ENCODE measurements around the gene PALD1. TPM values are rescaled to one million over a fixed set of nuclear protein-coding genes. Genes with fewer than 3 reads are reported as not detected.
"Not testable (repeated sequence)": the region's sequence is repeated elsewhere in the genome, so short reads cannot be mapped to it uniquely, and the experiment has no call there.

Gene PALD1
- total RNA-seq, 1 donor from 2014 or later: 1.8 TPM

DNA sequence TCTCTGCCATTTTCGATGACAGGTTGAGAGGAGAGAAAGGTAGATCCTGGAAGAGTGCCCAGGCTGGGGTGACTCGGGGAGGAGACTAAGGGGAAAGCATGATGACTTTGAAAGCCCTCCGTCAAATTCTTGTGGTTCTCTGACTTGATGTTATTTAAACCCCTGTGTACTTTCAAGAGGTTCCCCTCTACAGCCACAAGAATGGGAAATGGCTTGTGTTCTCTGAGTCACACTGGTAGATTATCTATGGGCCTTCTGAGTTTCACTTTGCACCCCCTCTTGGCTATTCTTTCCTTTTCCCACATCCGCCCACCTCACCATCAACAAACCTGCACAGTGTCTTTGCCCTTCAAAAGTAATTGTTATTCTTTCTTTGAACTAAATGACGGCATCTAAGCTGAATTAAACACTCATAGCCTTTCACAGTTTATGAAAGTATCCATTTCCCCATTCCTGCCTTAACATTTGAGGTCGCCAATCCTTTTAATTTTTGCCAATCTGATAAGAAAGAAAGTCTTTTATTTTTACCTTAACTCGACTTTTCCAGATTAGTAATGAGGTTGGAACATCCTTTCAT is 99.9 kb downstream of the PALD1 start:
- peaks cover 2% of the 10 kb centered on the region for H3K27me3 ChIP-seq (ENCODE audit: insufficient read depth, low read length)
- H3K4me2 ChIP-seq (ENCODE audit: low read length): peak overlapping the region; percentile 70
- H2AFZ ChIP-seq (ENCODE audit: low read depth, low read length): no peak overlapping the region
- DNase-seq (ENCODE audit: low read depth) (peak; percentile 99), FAIRE-seq (no peak)
- H3K79me2 ChIP-seq (ENCODE audit: insufficient read depth, low read length): no peaks in the 10 kb centered on the region
- Mint-ChIP-seq H3K36me3 (ENCODE audit: low read depth, unreplicated experiment) (no peaks in the 10 kb centered on the region), H3K4me3 (ENCODE audit: unreplicated experiment) (no peak overlapping the region), H3K9me3 (ENCODE audit: unreplicated experiment) (no peaks in the 10 kb centered on the region), H3K27ac (ENCODE audit: unreplicated experiment) (peak overlapping the region; percentile 89), H3K27me3 (ENCODE audit: low read depth, unreplicated experiment) (peaks cover 10% of the 10 kb centered on the region), H3K4me1 (ENCODE audit: low read depth, unreplicated experiment) (peaks cover 37% of the 10 kb centered on the region)
- peak overlapping the region; percentile 72 for H3K27ac ChIP-seq (ENCODE audit: low read depth, low read length)
- peaks cover 33% of the 10 kb centered on the region for H3K4me1 ChIP-seq (ENCODE audit: insufficient read depth, low read length)
- H3K4me3 ChIP-seq (ENCODE audit: insufficient read depth, low read depth, low read length): no peak overlapping the region
- H4K20me1 ChIP-seq (ENCODE audit: insufficient read depth, low read length): no peaks in the 10 kb centered on the region
- TF ChIP-seq EZH2 (IDR thresholded peaks at IDR 0.05; ENCODE audit: insufficient read depth, low read length): no peak
- TF ChIP-seq, protein P1, sequence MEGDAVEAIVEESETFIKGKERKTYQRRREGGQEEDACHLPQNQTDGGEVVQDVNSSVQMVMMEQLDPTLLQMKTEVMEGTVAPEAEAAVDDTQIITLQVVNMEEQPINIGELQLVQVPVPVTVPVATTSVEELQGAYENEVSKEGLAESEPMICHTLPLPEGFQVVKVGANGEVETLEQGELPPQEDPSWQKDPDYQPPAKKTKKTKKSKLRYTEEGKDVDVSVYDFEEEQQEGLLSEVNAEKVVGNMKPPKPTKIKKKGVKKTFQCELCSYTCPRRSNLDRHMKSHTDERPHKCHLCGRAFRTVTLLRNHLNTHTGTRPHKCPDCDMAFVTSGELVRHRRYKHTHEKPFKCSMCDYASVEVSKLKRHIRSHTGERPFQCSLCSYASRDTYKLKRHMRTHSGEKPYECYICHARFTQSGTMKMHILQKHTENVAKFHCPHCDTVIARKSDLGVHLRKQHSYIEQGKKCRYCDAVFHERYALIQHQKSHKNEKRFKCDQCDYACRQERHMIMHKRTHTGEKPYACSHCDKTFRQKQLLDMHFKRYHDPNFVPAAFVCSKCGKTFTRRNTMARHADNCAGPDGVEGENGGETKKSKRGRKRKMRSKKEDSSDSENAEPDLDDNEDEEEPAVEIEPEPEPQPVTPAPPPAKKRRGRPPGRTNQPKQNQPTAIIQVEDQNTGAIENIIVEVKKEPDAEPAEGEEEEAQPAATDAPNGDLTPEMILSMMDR (IDR thresholded peaks at IDR 0.05; ENCODE audit: insufficient read depth, low read depth, low read length): no peak
- no peaks in the 10 kb centered on the region for H3K9me3 ChIP-seq (ENCODE audit: insufficient read depth, low read depth, low read length)
- H3K36me3 ChIP-seq (ENCODE audit: insufficient read depth, low read length): no peaks in the 10 kb centered on the region
- peak overlapping the region; percentile 42 for H3K9ac ChIP-seq (ENCODE audit: low read length)

DNA sequence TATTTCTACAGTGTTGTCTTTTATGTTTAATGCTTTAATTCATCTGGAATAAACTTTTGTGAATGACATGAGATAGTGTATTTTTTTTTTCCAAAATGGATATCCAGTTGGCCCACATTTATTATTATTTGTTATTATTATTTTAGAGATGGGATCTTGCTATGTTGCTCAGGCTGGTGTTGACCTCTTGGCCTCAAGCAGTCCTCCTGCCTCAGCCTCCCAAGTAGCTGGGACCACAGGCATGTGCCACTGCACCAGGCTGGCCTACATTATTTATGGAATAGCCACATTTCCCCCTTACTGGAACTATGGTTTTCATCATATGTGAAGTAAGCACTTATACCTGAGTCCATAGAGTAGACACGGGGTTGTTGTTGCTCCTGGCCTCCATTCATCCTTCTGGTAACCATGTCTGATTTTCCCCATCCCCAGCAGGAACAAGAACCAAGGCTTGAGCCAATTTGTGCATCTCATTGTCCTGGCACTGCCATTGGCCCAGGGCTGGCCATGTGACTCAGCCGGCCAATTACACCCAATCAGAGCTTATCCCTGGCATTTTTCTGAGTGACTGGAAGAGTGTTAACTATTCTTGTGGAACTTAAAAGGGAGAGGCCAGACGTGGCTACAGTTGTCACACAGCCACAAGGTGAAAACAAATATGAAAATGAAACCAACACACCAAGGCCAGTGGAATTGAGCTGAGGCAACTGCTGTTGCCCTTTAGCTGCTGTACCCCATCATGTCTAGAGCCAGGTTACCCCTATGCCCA is 100.9 kb downstream of the PALD1 start:
- Histone ChIP-seq H3K79me2 (ENCODE audit: insufficient read depth, low read length) (no peaks in the 10 kb centered on the region), H3K9me3 (ENCODE audit: insufficient read depth, low read depth, low read length) (no peaks in the 10 kb centered on the region), H2AFZ (ENCODE audit: low read depth, low read length) (no peak overlapping the region), H3K27me3 (ENCODE audit: insufficient read depth, low read length) (peaks cover 7% of the 10 kb centered on the region), H3K9ac (ENCODE audit: low read length) (no peak overlapping the region), H3K36me3 (ENCODE audit: insufficient read depth, low read length) (no peaks in the 10 kb centered on the region), H3K27ac (ENCODE audit: low read depth, low read length) (peak overlapping the region; percentile 60), H3K4me3 (ENCODE audit: insufficient read depth, low read depth, low read length) (no peak overlapping the region), H3K4me1 (ENCODE audit: insufficient read depth, low read length) (peaks cover 33% of the 10 kb centered on the region), H3K4me2 (ENCODE audit: low read length) (peak overlapping the region; percentile 70), H4K20me1 (ENCODE audit: insufficient read depth, low read length) (no peaks in the 10 kb centered on the region)
- Mint-ChIP-seq H3K27me3 (ENCODE audit: low read depth, unreplicated experiment) (peaks cover 5% of the 10 kb centered on the region), H3K4me1 (ENCODE audit: low read depth, unreplicated experiment) (peaks cover 37% of the 10 kb centered on the region), H3K27ac (ENCODE audit: unreplicated experiment) (no peak overlapping the region), H3K9me3 (ENCODE audit: unreplicated experiment) (no peaks in the 10 kb centered on the region), H3K4me3 (ENCODE audit: unreplicated experiment) (no peak overlapping the region), H3K36me3 (ENCODE audit: low read depth, unreplicated experiment) (no peaks in the 10 kb centered on the region)
- FAIRE-seq: no peak
- TF ChIP-seq, protein P1 (IDR thresholded peaks at IDR 0.05; ENCODE audit: insufficient read depth, low read depth, low read length): no peak
- TF ChIP-seq EZH2 (IDR thresholded peaks at IDR 0.05; ENCODE audit: insufficient read depth, low read length): no peak
- DNase-seq (ENCODE audit: low read depth): no peak

DNA sequence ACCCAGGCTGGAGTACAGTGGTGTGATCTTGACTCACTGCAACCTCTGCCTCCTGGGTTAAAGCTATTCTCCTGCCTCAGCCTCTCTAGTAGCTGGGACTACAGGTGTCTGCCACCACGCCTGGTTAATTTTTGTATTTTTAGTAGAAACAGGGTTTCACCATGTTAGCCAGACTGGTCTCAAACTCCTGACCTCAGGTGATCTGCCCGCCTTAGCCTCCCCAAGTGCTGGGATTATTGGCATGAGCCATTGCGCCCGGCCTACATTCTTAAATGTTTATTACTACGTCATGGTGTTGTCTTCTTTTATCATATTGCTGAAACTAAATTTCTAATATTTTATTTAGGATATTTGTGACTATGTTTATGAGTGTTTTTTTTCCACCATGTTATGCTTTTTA is 102.6 kb downstream of the PALD1 start:
- not testable (repeated sequence) for FAIRE-seq; H3K27ac ChIP-seq (ENCODE audit: low read depth, low read length); H3K4me2 ChIP-seq (ENCODE audit: low read length); H3K9ac ChIP-seq (ENCODE audit: low read length); H3K9me3 ChIP-seq (ENCODE audit: insufficient read depth, low read depth, low read length); H3K4me3 Mint-ChIP-seq (ENCODE audit: unreplicated experiment); H3K36me3 Mint-ChIP-seq (ENCODE audit: low read depth, unreplicated experiment); H4K20me1 ChIP-seq (ENCODE audit: insufficient read depth, low read length); H3K9me3 Mint-ChIP-seq (ENCODE audit: unreplicated experiment); H3K27ac Mint-ChIP-seq (ENCODE audit: unreplicated experiment); H3K27me3 ChIP-seq (ENCODE audit: insufficient read depth, low read length); H3K79me2 ChIP-seq (ENCODE audit: insufficient read depth, low read length); H2AFZ ChIP-seq (ENCODE audit: low read depth, low read length); H3K4me3 ChIP-seq (ENCODE audit: insufficient read depth, low read depth, low read length); DNase-seq (ENCODE audit: low read depth); H3K27me3 Mint-ChIP-seq (ENCODE audit: low read depth, unreplicated experiment); H3K36me3 ChIP-seq (ENCODE audit: insufficient read depth, low read length)
- peaks cover 43% of the 10 kb centered on the region for H3K4me1 Mint-ChIP-seq (ENCODE audit: low read depth, unreplicated experiment)
- peaks cover 32% of the 10 kb centered on the region for H3K4me1 ChIP-seq (ENCODE audit: insufficient read depth, low read length)
